ENCODE data around the gene DTX4. TPM values are rescaled to one million over a fixed set of nuclear protein-coding genes. Genes with fewer than 3 reads are reported as not detected.

The DTX4 gene
- total and polyA plus RNA-seq, 2 of the 4 experiments (the other 2 are of a cell fraction): 2.7 to 3.0 TPM

- H2AK9ac ChIP-seq (replicated peaks; ENCODE audit: low read depth, low read length, poor library complexity): no peak overlapping the region
- no peak overlapping the region for H3K4me2 ChIP-seq (ENCODE audit: low read depth, low read length)
- H2BK20ac ChIP-seq (ENCODE audit: low read depth, low read length): no peak overlapping the region
- H4K5ac ChIP-seq (ENCODE audit: low read depth, low read length): no peak overlapping the region
- no peak overlapping the region for H3K4me3 ChIP-seq (ENCODE audit: insufficient read depth, low read depth, low read length)
- H3K9ac ChIP-seq (ENCODE audit: low read depth, low read length): no peak overlapping the region
- in situ Hi-C loops (cut with MboI; ENCODE audit: low sequenced_read_pairs) (no loop called here), dilution Hi-C loops (cut with HindIII; ENCODE audit: low sequenced_read_pairs, unreplicated experiment) (no loop called here), intact Hi-C loops (cut with micrococcal nuclease) (no loop called here)
- H3K9me1 ChIP-seq (ENCODE audit: insufficient read depth, low read length): peaks cover 7% of the 10 kb centered on the region; the same call in 1 of the 2 replicates
- H3K14ac ChIP-seq (replicated peaks; ENCODE audit: low read depth, low read length): no peak overlapping the region
- no peaks in the 10 kb centered on the region for H4K20me1 ChIP-seq (ENCODE audit: insufficient read depth, low read length)
- POLR2A ChIA-PET (ENCODE audit: unreplicated experiment): no interaction called here
- no peak overlapping the region for H4K91ac ChIP-seq (ENCODE audit: insufficient read depth, low read depth, low read length)
- no peak overlapping the region for H3K4ac ChIP-seq (ENCODE audit: low read depth, low read length)
- peaks cover 0 to 3% of the 10 kb centered on the region in 2 experiments; a peak in 2 of 4 replicates for H3K79me1 ChIP-seq (ENCODE audit: low read depth in 1 of 2, low read length in 2 of 2)
- no CpG with 5 or more reads among the region's 2 CpGs for WGBS, 2 experiments (ENCODE audit: extremely low coverage in 2 of 2, insufficient read length in 1 of 2)
- no peak overlapping the region for H3K18ac ChIP-seq (ENCODE audit: low read depth, low read length)
- no peak overlapping the region for H2BK120ac ChIP-seq (ENCODE audit: low read depth, low read length)
- no TSS peak for BruUV-seq (replicated peaks)
- no peak overlapping the region for H3K23ac ChIP-seq (ENCODE audit: low read depth, low read length)
- H2AK5ac ChIP-seq (ENCODE audit: low read depth, low read length): no peak overlapping the region
- no peaks in the 10 kb centered on the region for H3K9me3 ChIP-seq (ENCODE audit: control insufficient read depth, insufficient read depth, low read length)
- H2BK15ac ChIP-seq (ENCODE audit: low read depth, low read length): no peak overlapping the region
- H2AFZ ChIP-seq (replicated peaks; ENCODE audit: low read length, poor library complexity): no peak overlapping the region
- H3K56ac ChIP-seq (ENCODE audit: extremely low read depth, insufficient read depth, low read length): no peak overlapping the region
- peaks cover 23% of the 10 kb centered on the region for H3K36me3 ChIP-seq (ENCODE audit: control insufficient read depth, insufficient read depth, low read length)
- DNase-seq: no peak
- H3K27me3 ChIP-seq (ENCODE audit: control insufficient read depth, insufficient read depth, low read length): no peaks in the 10 kb centered on the region
- peaks cover 8% of the 10 kb centered on the region; the same call in 1 of the 2 replicates for H3K4me1 ChIP-seq (ENCODE audit: control insufficient read depth, insufficient read depth, low read length)
- H3K27ac ChIP-seq (ENCODE audit: insufficient read depth, low read length): no peak overlapping the region
- H4K8ac ChIP-seq (ENCODE audit: low read depth in 2 of 2, low read length in 2 of 2): no peak overlapping the region
- peak; percentile 51 for ATAC-seq (ENCODE audit: low read depth)
- CTCF ChIA-PET: no interaction called here
- H2BK5ac ChIP-seq (ENCODE audit: low read depth, low read length, poor library complexity, severe bottlenecking): no peak overlapping the region
- TF ChIP-seq, protein P1, sequence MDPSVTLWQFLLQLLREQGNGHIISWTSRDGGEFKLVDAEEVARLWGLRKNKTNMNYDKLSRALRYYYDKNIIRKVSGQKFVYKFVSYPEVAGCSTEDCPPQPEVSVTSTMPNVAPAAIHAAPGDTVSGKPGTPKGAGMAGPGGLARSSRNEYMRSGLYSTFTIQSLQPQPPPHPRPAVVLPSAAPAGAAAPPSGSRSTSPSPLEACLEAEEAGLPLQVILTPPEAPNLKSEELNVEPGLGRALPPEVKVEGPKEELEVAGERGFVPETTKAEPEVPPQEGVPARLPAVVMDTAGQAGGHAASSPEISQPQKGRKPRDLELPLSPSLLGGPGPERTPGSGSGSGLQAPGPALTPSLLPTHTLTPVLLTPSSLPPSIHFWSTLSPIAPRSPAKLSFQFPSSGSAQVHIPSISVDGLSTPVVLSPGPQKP (IDR thresholded peaks at IDR 0.05; ENCODE audit: borderline replicate concordance, low read depth, low read length): no peak
- TF ChIP-seq RAD21 (IDR thresholded peaks at IDR 0.05; ENCODE audit: low read length) (no peak), USF2 (IDR thresholded peaks at IDR 0.05; ENCODE audit: low read depth, low read length) (no peak), BHLHE40 (IDR thresholded peaks at IDR 0.05; ENCODE audit: low read depth, low read length) (no peak), SMC3 (IDR thresholded peaks at IDR 0.05; ENCODE audit: low read depth, low read length) (no peak), MXI1 (IDR thresholded peaks at IDR 0.05; ENCODE audit: borderline replicate concordance, low read depth, low read length) (no peak), POLR2A (IDR thresholded peaks at IDR 0.05; ENCODE audit: low read depth, low read length) (no peak), NFE2L2 (IDR thresholded peaks at IDR 0.05; ENCODE audit: low read depth, low read length) (no peak), MAZ (IDR thresholded peaks at IDR 0.05; ENCODE audit: borderline replicate concordance, low read depth, low read length) (no peak), CTCF (conservative IDR thresholded peaks at IDR 0.05; ENCODE audit: low read depth, low read length) (no peak), FOS (IDR thresholded peaks at IDR 0.05; ENCODE audit: low read depth, low read length) (no peak), RFX5 (IDR thresholded peaks at IDR 0.05; ENCODE audit: low read depth, low read length) (no peak), RCOR1 (IDR thresholded peaks at IDR 0.05; ENCODE audit: insufficient replicate concordance, low read length) (no peak)
Measured at GRCh38 chr11:59180907-59181306, 9.0 kb downstream of the DTX4 start.
